ENCODE data around the gene PASD1.

Gene PASD1

DNA sequence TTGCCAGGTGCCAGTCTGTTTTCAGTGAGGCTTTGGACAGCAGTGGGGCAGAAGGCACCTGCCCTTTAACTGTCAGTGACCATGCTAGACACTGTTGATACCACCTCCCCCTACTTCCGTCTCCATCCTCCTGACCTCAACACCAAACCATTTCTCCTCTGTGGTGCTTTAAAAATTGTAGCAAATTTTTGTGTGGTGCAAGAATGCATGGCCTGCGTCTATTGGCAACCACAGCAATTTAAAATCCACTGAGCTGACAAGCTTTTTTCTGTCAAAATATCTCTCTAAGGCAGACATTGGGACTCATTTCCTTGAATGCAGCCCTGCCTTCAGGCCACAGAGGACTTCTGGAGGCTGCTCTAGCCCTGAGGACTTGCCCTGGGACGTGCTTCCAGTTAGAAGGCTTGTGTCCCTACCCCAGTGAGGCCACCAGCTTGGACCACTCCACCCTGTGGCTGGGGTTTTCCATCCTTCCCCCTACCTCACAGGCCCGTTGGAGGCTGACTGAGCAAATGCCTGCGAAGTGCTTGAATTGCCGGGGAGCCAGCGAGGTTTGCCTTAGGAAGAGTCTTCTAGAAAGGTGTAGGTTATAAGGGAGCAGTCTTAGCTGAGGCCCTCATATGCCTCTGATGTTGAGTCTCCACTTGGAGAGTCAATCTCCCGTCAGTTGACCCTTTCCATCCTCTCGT is 138.7 kb downstream of the PASD1 start:
- no peak for DNase-seq (ENCODE audit: low read depth)

DNA sequence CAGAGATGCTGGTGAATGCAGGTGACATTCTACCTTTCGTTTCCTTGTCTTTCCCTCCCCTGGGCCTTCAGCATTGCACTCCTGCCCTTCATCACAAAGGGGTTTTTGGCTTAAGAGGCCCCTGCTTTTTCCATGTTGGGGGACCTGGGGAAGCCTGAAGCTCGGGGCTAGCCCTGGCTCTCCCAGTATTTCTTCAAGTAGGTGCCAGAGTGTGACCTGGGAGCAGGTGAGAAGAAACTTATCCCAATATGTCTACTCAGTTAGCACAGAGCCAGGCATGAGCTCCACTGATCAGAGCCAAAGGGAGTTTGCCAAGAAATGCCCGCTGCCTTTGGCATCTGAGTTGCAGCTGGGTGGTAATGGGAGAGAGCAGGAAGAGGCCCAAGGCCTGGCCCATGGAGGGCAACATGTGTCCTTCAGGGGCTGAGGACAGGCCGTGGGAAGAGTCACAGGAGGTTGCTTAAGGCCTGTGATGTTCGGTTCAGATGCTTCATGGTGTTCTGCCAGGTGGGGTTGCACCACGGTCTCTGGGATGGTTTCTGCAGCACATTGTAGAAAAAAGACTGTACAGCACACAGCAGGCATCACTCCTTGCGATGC is 139.4 kb downstream of the PASD1 start:
- DNase-seq (ENCODE audit: low read depth) = no peak

DNA sequence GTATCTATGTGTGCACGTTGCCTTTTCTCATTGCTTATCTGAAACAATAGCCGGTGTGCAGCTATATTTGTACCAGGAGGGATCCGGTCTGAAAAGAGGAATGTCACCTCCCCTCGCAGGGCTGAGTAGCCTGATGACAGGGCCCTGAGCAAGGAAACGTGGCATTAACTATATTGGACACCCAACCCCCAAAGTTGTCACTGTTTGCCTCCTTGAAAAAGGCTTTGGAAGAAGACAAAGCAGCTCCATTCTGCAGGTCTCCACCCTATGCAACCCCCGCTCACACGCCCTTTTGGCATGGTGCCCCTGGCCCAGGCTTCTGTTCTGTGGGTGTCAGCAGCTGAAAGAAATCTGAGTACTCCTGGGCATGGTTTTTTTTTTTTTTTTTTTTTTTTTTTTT is 140.0 kb downstream of the PASD1 start:
- DNase-seq (ENCODE audit: low read depth) = no peak

DNA sequence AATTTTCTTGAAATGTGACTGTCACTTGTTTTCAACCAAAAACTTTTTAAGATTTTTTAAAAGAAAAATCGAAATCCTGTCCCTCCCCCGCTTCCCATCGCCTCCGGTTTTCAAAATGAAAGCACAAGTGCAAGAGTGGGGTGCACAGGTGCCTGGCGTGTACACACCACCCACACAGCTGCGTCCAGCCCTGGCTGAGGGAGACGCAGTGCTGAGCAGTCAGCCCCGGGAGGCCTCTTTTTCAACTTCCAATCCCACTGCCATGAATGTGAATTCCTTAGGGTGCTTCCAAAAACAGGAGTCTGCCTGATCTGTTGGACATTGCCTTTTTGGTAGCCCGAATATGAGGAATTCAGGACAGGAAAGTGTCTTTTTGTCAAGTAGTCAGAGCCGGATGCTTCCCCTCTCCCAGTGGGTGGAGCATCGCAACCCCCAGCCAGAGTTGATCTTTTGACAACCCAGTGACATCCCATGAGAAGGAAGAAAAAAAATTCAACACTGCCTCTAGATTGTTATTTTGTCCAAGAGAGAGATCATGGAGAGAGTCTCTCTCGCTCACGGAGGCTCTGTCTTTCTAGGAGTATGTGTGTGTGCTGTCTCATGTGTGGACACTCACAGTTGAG is 140.7 kb downstream of the PASD1 start:
- DNase-seq (ENCODE audit: low read depth) = no peak

DNA sequence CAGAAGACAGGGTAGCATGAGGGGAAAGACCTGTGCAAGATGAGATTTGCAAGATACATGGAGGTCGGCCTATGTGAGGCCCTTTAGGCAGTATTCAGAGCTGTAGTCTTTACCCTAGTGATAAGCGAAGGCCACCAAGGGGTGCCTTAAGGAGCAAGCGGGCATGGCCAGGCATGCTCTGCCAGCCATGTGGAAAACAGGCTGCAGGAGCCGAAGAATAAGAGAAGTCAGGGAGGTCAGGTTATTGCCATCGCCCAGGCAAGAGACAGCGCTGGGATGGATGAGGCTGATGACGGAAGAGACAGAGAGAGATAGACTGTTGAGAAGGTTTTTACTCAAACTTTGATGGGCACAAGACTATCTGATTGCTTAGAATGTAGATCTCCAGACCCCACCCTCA is 145.3 kb downstream of the PASD1 start:
- no peak for DNase-seq (ENCODE audit: low read depth)

DNA sequence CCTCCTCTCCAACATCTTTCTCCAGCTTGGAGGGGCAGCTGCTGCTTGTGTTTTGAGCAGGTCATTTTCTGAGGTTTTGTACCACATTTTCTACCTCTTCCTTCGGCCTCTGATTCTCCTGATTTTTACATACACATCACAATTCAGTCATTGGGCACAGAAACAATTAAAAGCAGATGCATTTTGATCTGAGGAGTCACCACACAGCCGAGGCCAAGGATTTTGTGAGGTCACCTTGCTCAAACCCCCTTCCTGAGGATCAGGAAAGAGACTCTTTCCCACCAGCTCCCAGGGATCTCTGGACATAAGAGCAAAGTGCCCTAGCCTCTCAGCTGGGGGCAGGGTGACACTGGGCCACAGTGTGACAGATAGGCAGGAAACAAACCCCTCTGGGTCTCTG is 147.0 kb downstream of the PASD1 start:
- no peak for DNase-seq (ENCODE audit: low read depth)

DNA sequence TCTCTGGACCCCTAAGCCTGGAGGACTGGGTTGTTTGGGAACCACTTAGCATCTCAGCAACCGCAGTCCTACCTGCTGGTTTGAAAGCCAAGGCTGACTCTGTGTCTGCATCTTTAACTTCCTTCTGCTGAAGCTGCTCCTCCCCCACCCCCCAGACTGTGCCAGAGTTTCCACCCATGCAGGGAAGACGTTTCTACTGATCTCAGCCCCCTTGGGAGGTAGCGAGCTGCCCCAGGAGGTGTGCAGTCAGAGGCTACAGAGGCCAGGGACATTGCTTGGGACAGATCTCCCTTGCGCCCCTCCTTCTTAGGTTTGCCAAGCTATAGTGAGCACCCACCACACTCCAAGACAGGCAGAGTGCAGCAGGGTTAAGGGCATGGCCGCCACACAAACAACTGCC is 147.7 kb downstream of the PASD1 start:
- no peak for DNase-seq (ENCODE audit: low read depth)

DNA sequence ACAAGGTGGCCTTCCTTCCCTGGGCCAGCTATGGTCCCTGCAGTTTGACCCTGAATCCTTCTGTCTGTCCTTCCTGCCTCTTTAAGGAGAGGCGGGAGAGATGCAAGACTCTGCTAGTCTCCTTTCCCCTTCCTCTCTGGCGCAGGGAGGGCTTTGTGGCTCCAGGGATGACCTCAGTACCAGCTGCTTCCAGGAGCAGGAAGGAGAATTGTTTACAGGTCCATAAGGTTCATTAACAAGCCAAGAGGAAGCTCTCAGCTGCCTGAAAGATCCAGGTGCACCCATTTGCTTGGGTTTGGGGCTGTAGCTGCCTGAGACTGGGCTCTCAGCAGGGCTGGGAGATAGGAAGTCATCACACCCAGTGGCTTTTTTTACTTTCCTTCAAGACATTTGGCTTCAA is 148.3 kb downstream of the PASD1 start:
- no peak for DNase-seq (ENCODE audit: low read depth)

DNA sequence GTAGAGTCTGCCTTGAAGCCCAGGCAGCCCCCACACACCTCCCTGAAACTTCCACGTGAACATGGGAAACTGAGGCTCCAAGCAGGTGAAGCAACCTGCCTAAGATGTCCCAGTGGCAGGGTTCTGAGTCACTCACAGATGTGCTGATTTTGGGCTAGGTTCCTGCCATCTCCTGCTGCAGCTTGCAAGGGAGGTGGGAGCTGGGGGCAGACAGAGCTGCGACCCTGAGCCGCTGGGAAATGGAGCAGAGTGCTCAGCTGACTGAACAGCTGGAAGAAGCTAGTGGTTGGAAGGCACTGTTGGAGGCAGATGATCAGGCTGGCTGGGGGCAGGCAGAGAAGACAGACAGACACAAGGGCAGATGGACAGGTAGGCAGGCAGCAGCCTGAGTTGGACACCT is 148.8 kb downstream of the PASD1 start:
- DNase-seq (ENCODE audit: low read depth) = no peak

DNA sequence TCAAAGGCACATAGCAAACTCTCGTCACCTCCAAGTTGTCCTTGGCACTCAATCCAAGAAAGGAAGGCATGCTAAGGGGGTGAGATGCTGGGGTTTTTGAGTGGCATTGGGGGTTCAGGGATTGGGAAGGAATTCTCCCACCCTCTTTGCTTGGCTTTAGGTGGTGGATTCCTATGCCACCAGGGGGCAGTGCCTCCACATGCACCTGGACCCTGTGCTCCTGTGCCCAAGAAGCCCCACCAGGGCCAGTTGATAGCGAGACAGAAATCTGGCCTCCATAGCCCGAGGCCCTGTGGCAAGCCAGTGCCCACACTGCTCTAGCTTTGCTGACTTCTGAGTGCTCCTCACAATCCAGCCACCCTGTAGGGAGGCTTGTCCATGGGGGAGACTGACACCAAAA is 150.4 kb downstream of the PASD1 start:
- no peak for DNase-seq (ENCODE audit: low read depth)

DNA sequence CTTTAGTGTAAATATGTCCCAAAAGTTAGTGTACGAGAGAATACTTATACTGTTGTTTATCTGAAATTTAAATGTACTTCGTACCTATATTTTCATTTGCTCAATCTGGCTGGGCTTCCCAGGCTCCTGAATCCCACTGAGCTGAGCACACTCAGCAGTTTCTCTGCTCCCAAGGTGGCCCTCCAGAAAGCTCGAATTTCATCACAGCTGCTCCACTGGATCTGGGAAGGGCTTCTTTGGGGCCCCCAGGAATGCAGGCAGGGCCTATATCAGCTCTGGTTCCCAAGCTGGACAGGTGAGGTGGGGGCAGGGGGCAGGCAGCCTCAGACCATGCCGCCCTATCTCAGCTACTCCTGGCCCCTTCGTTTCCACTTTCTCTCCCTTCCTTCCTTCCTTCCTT is 150.9 kb downstream of the PASD1 start:
- no peak for DNase-seq (ENCODE audit: low read depth)

DNA sequence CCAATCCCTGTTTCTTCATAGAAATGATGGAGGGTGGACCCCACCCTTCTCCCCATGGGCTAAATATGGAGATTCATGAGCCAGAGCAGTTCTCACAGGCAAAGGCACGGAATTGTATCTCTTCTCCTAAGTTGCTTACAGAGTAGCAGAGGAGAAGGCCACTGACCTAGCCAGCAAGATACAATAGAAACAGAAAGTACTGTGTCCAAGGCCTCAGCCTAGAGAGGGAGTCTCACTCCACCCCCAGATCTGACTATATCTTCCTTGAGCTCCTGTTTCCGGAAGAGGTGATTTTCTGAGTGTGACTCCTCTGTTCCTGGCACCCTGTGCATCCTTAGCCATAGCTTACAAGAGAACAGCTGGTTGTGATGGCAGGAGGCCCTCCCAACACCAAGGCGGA is 152.3 kb downstream of the PASD1 start, which contains the start of gene FATE1:
Gene FATE1, plus strand, starts transcription at position 284 of the 400 bp plus-strand sequence. Its CDS starts 85 bp downstream, at position 369.
- no peak for DNase-seq (ENCODE audit: low read depth)

DNA sequence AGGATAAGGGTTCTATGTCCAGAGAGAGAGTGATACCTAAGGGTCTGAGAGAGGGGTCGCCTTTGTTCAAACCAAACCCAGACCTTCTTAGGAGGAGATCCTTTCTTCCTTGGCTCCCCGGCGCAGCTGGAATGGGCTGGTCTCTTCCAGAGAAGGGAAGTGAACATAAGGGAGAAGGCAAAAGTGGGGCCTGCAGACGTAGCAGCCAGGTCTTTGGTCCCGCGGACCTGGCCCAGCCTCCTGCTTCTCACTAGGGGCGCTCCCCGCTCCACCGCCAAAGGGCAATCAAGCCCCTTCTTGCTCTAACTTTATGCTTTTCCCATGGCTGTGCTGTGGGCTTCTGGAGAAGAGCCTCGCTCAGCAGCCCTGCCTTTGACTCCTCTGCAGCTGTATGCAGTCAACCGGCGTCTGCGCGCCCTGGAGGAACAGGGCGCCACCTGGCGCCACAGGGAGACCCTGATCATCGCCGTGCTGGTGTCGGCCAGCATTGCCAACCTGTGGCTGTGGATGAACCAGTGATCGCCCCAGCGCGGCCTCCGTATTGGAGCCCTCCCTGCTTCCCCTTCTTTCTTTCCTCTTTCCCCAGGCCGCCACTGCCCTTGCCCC is 158.9 kb downstream of the PASD1 start:
- DNase-seq (ENCODE audit: low read depth) = no peak

DNA sequence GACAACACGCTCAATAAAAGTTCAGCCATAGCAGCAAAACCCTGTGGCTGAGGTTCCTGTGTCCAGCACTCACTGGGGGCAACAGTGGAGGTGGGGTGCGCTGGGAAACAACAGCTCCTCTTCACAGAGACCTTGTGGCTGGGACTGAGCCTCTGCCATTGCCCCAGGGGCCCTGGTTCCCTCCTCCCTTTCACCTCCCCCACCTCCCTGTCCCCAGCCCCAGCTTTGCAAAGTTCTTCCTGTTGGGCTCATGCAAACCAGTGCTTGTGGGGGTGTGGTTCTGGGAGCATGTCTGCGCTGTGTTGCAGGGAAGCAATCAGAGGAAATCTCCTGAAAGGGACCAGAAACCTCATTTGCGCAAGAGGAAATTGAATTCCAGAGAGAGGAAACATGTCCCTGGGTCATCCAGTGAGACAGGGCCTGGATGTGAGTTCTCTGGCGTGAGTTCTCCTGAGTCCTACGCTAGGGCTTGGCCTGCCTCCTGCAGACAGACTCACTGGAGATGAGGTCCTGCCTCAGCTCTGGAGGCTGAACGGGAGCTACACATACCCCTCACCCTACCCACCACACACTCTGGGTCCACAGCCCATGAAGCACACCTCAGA is 159.8 kb downstream of the PASD1 start:
- no peak for DNase-seq (ENCODE audit: low read depth)

DNA sequence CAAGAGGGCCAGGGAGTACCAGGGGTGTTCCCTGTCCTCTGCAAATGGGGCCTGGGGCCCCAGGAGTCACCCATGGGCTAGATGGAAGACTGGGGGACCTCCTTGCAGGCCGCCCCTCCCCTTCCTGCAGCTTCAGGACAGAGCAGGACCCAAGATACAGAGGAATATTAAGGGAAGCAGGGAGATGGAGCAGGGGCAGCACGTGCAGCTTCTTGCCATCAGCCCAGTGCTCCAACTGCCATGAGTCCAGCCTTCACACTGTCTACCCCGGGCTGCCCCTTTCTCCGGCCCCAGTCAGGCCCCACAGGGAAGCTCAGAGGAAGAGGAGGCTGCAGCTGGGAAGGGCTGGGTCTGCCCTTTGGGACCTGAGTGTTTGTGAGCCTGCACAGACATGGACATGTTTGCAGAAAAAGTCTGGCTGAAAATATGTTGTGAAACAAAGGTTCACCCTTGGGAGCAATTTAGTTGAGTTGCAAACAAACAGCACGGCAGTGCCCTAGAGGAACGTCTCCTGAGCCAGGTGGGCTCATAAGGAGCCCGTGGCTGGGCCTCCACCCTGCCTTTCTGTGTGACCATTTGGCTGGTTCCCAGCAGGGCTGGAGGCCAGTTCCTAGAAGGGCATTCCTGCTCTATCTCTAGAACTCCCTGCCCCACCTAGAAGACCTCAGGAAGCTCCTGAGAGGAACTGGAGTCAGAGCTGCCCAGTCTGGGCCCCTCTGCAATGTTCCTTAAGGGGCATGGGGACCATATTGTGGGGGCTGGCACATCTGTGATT is 161.3 kb downstream of the PASD1 start:
- no peak for DNase-seq (ENCODE audit: low read depth)

DNA sequence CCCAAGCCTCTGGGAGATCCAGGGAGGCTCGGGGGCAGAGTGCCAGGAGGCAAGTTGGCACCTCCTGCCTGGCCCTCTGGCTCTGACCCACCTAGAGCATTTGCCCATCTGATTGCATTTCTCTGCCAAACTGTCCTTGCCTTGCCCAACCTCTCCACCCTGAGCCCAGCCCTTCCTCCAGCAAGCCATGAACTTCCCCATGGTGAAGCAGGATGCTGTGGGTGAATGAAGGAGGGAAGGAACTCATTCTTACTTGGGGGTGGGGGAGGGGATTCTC is 161.8 kb downstream of the PASD1 start:
- DNase-seq (ENCODE audit: low read depth) = no peak

All from stimulated activated CD8-positive, alpha-beta memory T cell treated with anti-CD3 and anti-CD28 coated beads, Interleukin-4, amount 100 ng/mL, for 24 hours (primary cell).